Activated T-helper 1 cell treated with anti-CD3 and anti-CD28 coated beads, Interleukin-12 subunit alpha, Interleukin-12 subunit beta, Interleukin-2, Interleukin-4 antibody, amounts not matched to agents 30 ng/mL and 10 ng/mL and 1 ng/mL, durations not matched to agents 14 hours and 24 hours and 36 hours (primary cell): Measurements from ENCODE around the gene GSTA1. TPM values are rescaled to one million over a fixed set of nuclear protein-coding genes. Genes with fewer than 3 reads are reported as not detected.
"Not testable (repeated sequence)": the region's sequence is repeated elsewhere in the genome, so short reads cannot be mapped to it uniquely, and the experiment has no call there.

ENCODE experiments used
- DNase-seq: peaks from one replicate; pipeline ENCODE4 v3.0.0; 2021; ENCODE audit warnings: low spot score
- H3K27ac Mint-ChIP-seq: one replicate; pipeline ENCODE4 v1.8.0; 2021; ENCODE audit warnings: mild to moderate bottlenecking, mixed read lengths
- H3K27me3 Mint-ChIP-seq: one replicate; pipeline ENCODE4 v1.8.0; 2022; ENCODE audit warnings: mild to moderate bottlenecking, moderate library complexity, mixed read lengths; ENCODE audit not compliant: insufficient read depth
- H3K36me3 Mint-ChIP-seq: one replicate; pipeline ENCODE4 v1.8.0; 2021; ENCODE audit warnings: low read depth, mixed read lengths
- H3K4me1 Mint-ChIP-seq: one replicate; pipeline ENCODE4 v1.8.0; 2021; ENCODE audit warnings: low read depth, mixed read lengths
- H3K4me3 Mint-ChIP-seq: one replicate; pipeline ENCODE4 v1.8.0; 2021; ENCODE audit warnings: mild to moderate bottlenecking, moderate library complexity, mixed read lengths
- H3K9me3 Mint-ChIP-seq: one replicate; pipeline ENCODE4 v1.8.0; 2021; ENCODE audit warnings: mixed read lengths
- intact Hi-C: fragments of 100-400 bp; cut with micrococcal nuclease; formaldehyde crosslinking; loops from one replicate; pipeline ENCODE4 v1.15.1; 2024
- total RNA-seq: library from RNA; stranded (reverse); gene quantifications from 2 replicates; pipeline ENCODE4 v1.2.3, GENCODE V29; 2022

Gene GSTA1
- not detected in 2 replicates for total RNA-seq

DNA sequence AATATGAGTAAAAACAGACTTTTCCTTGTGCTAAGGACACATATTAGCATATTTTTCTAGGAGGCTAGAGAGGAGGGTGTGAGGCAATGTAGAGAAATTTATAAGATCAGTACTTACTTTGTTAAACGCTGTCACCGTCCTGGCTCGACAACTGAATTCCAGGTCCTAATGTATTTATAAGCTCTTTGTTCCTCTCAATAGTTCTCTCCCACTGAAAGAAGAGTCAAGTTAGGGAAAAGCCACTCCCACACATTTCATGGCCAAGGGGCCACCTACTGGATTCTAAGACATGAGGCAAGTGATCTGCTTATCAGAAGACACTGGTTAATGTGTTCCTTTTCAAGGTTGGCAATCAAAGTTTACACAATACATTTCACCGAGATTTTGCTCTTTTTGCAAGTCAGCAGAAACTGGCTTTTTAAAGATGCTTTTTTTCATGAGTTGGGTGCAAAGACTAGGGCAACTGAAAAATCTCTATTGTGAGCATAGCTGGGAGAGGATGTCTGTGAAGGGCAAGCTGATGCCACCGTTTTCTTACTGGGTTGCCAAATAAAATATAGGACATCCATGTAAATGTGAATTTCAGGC is at the start of gene GSTA1:
GSTA1 (minus strand) TSS at position 149 of the 588 bp plus-strand sequence. CDS start 4,549 bp downstream, outside the sequence.
- H3K4me1 Mint-ChIP-seq, result not testable (repeated sequence)

DNA sequence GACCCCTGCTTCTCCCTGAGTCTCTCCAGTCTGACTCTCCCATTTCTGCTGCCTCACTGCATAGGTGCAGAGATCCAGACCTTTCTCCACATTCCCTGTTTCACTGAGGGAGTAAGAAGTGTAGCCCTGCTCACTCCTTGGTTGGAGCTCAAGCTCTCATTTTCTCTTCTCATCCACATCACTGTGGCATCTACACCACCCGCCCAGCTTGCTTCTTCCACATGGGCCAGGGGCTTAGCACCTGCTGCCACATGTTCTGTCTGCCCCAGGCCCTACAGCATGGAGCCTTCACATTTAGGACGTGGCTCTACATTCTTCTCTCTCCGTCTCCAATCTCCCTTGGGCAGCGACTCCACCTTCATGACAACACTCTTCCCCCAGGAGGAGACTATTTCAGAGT is 45.5 kb upstream of the GSTA1 start:
- no peak for DNase-seq
- Mint-ChIP-seq H3K27me3 (peaks cover 22% of the 10 kb centered on the region), H3K4me3 (no peak overlapping the region), H3K27ac (no peak overlapping the region), H3K9me3 (no peaks in the 10 kb centered on the region), H3K36me3 (no peaks in the 10 kb centered on the region), H3K4me1 (no peaks in the 10 kb centered on the region)
- intact Hi-C loops, result no loop called here

More for the DNA sequence above, at the start of gene GSTA1:
- H3K4me3 Mint-ChIP-seq, H3K36me3 Mint-ChIP-seq, H3K9me3 Mint-ChIP-seq, H3K27me3 Mint-ChIP-seq, DNase-seq, intact Hi-C loops, H3K27ac Mint-ChIP-seq: not testable (repeated sequence)

DNA sequence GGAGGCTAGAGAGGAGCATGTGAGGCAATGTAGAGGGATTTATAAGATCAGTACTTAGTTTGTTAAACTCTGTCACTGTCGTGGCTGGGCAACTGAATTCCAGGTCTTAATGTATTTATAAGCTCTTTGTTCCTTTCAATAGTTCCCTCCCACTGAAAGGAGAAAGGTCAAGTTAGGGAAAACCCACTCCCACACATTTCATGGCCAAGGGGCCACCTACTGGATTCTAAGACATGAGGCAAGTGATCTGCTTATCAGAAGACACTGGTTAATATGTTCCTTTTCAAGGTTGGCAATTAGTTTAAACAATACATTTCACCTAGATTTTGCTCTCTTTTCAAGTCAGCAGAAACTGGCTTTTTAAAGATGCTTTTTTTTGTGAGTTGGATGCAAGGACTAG is 42.4 kb upstream of the GSTA1 start:
- H3K27ac Mint-ChIP-seq, result no peak overlapping the region
- H3K4me3 Mint-ChIP-seq, result no peak overlapping the region
- no peaks in the 10 kb centered on the region for H3K36me3 Mint-ChIP-seq
- peaks cover 10% of the 10 kb centered on the region for H3K27me3 Mint-ChIP-seq
- intact Hi-C loops, result no loop called here
- no peaks in the 10 kb centered on the region for H3K4me1 Mint-ChIP-seq
- DNase-seq, result no peak
- H3K9me3 Mint-ChIP-seq, result no peaks in the 10 kb centered on the region

DNA sequence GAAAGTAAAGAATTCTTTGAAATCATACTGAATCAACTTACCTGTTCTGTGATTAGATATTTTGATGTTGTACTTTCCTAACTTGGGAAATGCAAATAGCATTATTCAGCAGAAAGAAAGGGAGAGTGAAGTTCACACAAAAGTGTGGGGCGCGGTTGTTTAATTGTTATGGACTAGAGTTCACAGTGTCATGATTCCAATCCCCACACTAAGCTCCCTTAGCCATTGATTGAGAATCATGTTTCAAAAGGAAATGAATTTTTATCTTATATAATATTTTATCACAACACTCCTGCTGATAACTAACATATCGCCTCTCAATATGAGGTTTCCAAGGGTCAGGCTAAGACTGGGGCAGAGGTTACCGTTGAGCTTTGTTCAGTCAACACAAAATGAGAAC is 40.0 kb upstream of the GSTA1 start:
- H3K36me3 Mint-ChIP-seq, result no peaks in the 10 kb centered on the region
- no peaks in the 10 kb centered on the region for H3K9me3 Mint-ChIP-seq
- peaks cover 6% of the 10 kb centered on the region for H3K4me1 Mint-ChIP-seq
- DNase-seq, result no peak
- H3K4me3 Mint-ChIP-seq, result no peak overlapping the region
- intact Hi-C loops, result no loop called here
- no peak overlapping the region for H3K27ac Mint-ChIP-seq
- peaks cover 10% of the 10 kb centered on the region for H3K27me3 Mint-ChIP-seq

DNA sequence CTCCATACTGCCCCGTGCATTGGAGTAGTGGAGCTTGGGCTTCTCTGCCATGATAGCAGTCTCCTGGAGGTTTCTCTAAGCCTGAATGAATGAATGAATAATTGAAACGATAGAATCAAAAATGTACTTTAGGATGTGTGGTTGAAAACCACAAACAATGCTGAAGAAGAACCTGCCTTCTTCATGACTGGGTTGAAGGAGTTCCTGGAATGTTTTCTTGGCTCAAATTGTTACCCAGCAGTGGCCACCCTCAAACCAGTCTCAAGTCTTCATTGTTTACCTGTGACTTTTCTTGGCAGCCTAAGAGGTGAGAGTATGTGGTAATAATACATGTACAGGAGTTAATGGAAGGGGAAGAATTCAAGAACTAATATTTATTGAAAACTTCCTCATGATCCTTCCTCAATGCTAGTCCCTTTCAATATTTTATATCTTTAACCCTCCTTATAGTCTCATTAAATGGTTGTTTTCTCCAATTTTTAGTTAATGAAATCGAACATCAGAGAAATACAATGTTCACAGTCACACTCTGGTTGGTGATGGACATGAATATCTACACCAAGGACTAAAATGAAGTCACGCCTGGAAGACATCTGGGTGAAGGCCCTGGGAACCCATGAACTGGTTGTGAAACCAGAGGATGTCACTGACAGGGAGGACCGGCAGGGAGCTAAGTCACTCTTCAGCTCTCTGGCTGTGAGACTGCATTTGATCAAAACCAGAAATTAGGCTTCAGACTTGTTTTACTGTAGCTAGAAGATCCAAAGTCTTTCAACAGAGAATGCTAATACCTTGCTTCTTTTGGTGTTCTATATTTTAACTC is 37.4 kb upstream of the GSTA1 start, which contains the start of gene GSTA5:
GSTA5 (minus strand) TSS at position 51 of the 823 bp plus-strand sequence.
- H3K4me3 Mint-ChIP-seq, result no peak within 1 kb of the TSS
- intact Hi-C loops, result loop anchor here (2.0 kb wide), 1 partner anchor 42 kb away; no protein-coding TSS in a partner anchor
- peaks cover 6% of the 10 kb centered on the region for H3K4me1 Mint-ChIP-seq
- H3K36me3 Mint-ChIP-seq, result no peaks in the 10 kb centered on the region
- no peaks in the 10 kb centered on the region for H3K9me3 Mint-ChIP-seq
- H3K27me3 Mint-ChIP-seq, result peaks cover 9% of the 10 kb centered on the region
- H3K27ac Mint-ChIP-seq, result no peak within 1 kb of the TSS
- DNase-seq, result no peak

DNA sequence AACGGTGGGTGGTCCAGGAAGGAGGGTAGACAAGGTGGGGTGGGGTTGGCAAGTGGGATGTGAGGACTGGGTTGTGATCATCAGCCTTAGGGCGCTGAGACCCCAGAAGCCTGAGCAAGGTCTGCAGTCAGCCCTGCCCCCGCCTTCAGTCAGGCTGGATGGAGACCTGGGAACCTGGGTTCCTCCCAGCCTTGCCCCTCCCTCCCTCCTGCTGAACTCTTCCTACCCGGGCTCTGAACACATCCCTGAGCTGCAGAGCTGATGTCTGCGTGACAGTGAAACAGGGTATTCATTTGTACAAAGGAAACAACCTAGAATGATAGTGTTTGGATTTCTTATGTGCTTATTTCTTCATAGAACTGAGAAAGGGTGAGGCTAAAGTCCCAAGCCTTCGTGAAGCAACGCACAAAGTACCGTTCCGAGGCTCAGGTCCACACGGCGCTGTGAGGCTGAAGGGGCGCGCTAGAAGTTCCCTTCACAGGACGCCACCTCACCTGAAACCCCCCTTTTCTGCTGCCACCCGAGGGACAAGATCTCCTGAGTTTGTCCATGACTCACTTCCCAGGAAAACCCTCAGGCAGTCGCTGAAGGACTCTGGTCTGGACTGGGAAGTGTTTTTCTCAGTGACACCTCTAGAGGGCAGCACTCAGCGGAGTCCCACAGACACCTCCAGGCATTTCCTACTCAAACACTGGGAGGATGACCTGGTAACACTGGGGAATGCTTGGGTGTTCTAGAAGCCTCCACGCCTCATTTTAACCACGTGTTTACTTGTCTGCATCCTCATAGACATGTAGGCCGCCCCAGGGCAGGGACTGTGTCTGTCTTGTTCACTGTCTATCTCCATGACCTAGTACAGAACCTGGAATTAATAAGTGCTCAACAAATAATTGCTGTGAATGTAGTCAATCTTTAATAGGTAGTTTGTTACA is 35.8 kb upstream of the GSTA1 start:
- intact Hi-C loops, result loop anchor here (2.0 kb wide), 2 partner anchors 43 to 157 kb away; no protein-coding TSS in a partner anchor
- Mint-ChIP-seq H3K36me3 (no peaks in the 10 kb centered on the region), H3K9me3 (no peaks in the 10 kb centered on the region), H3K27me3 (peaks cover 19% of the 10 kb centered on the region), H3K27ac (no peak overlapping the region), H3K4me1 (peaks cover 6% of the 10 kb centered on the region), H3K4me3 (no peak overlapping the region)
- peak; percentile 2 for DNase-seq

DNA sequence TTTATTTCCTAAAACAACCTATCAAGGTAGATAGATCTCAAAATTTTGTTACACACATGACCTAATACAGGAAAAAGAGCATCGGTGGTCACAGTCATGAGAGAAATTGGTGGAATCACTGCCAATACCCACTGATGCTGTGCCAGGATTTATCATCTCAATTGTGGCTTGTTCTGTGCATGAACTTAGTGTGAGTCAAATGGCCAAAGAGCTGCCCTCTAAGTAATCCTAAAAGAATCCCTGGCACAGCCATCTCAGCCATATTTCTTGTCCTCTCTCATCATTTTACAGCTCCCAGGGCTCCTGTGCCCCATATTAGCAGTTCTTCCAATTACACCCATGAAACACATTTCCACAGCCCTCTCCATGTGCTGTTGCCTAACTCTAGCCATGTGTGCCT is 30.9 kb upstream of the GSTA1 start:
- peaks cover 24% of the 10 kb centered on the region for H3K27me3 Mint-ChIP-seq
- H3K27ac Mint-ChIP-seq, result no peak overlapping the region
- H3K36me3 Mint-ChIP-seq, result no peaks in the 10 kb centered on the region
- no peak for DNase-seq
- intact Hi-C loops, result no loop called here
- H3K9me3 Mint-ChIP-seq, result no peaks in the 10 kb centered on the region
- H3K4me1 Mint-ChIP-seq, result peaks cover 1% of the 10 kb centered on the region
- no peak overlapping the region for H3K4me3 Mint-ChIP-seq

DNA sequence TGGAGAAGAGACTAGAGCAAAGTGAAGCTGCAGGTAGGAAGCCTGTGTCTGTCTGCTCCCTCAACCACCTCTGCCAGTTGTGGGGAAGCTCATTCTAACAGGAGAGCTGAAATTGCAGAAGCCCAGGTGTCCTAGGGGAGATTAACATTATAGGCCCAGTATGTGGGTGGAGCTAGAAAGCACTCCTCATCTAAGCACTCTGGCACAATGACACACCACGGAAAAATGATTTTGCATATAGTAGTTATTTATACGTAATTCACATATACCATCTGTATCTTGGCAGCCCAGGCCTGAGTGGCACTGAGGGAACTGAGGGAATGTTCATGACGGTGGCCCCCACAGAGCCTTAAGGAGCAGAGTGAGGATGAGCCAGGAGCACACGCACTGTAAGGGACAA is 27.3 kb upstream of the GSTA1 start:
- H3K4me3 Mint-ChIP-seq, H3K36me3 Mint-ChIP-seq, H3K4me1 Mint-ChIP-seq, DNase-seq, intact Hi-C loops, H3K9me3 Mint-ChIP-seq, H3K27ac Mint-ChIP-seq: not testable (repeated sequence)
- peaks cover 17% of the 10 kb centered on the region for H3K27me3 Mint-ChIP-seq

DNA sequence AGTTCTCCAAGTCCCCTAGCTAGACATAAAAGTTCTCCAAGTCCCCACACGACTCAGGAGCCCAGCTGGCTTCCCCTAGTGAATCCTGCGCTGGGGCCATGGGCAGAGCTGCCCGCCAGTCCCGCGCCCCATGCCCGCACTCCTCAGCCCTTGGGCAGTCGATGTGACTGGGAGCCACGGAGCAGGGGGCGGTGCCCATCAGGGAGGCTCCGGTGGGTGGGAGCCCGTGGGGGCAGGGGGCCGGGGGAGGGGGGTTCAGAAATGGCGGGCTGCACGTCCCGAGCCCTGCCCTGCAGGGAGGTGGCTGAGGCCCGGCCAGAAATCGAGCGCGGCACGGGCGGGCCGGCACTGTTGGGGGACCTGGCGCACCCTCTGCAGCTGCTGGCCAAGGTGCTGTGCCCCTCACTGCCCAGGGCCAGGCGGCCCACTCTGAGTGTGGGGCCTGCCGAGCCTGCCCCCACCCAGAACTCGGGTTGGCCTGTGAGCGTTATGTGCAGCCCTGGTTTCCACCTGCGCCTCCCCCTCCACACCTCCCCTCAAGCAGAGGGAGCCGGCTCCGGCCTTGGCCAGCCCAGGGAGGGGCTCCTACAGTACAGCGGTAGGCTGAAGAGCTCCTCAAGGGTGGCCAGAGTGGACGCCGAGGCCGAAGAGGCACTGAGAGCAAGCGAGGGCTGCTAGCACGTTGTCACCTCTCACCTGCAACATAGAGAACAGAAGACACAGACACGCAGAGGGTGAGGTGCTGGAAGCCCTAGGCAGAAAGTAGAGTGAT is 25.6 kb upstream of the GSTA1 start:
- H3K9me3 Mint-ChIP-seq, result no peaks in the 10 kb centered on the region
- intact Hi-C loops, result no loop called here
- no peak overlapping the region for H3K27ac Mint-ChIP-seq

DNA sequence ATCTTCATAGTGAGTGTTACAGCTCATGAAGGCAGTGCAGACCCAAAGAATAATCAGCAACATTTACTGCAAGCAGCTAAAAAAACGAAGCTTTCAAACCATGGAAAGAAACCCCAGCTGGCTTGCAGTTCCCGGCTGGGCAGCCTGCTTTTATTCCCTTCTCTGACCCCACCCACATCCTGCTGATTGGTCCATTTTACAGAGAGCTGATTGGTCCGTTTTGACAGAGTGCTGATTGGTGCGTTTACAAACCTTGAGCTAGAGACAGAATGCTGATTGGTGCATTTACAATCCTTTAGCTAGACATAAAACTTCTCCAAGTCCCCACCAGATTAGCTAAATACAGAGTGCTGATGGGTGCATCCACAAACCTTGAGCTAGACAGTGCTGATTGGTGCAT is 25.0 kb upstream of the GSTA1 start:
- DNase-seq, H3K27ac Mint-ChIP-seq, intact Hi-C loops, H3K4me3 Mint-ChIP-seq, H3K36me3 Mint-ChIP-seq, H3K4me1 Mint-ChIP-seq, H3K27me3 Mint-ChIP-seq, H3K9me3 Mint-ChIP-seq: not testable (repeated sequence)

More for the DNA sequence above, 25.6 kb upstream of the GSTA1 start:
- no peak for DNase-seq
- Mint-ChIP-seq H3K36me3 (no peaks in the 10 kb centered on the region), H3K4me1 (no peaks in the 10 kb centered on the region), H3K27me3 (peaks cover 10% of the 10 kb centered on the region), H3K4me3 (no peak overlapping the region)

DNA sequence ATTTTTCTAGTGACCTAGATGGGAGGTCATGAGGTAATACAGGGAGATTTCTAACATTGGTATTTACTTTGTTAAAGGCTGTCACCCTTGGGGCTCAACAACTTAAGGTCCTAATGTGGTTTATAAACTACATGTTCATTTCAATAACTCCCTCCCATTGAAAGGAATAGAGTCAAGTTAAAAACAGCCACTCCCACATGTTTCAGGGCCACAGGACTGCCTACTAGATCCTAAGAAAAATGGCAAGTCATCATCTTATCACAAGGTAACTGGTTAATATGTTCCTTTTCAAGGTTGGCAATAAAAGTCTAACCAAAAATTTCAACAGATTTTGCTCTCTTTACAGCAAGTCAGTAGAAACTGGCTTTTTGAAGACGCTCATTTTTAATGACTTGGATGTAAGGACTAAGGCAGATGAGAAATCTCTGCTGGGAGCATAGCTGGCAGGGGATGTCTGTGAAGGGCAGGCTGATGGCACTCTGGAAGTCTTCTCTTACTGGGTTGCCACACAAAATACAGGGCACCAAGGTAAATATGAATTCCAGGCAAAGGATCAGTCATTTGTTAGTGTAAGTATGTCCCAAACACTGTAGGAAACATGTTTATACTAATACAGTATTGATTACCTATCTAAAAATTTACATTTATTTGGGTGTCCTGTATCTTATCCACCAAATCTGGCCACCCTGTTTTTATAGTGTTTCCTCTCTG is 23.6 kb upstream of the GSTA1 start:
- DNase-seq, H3K27me3 Mint-ChIP-seq, H3K36me3 Mint-ChIP-seq, intact Hi-C loops, H3K9me3 Mint-ChIP-seq, H3K4me1 Mint-ChIP-seq, H3K27ac Mint-ChIP-seq, H3K4me3 Mint-ChIP-seq: not testable (repeated sequence)

DNA sequence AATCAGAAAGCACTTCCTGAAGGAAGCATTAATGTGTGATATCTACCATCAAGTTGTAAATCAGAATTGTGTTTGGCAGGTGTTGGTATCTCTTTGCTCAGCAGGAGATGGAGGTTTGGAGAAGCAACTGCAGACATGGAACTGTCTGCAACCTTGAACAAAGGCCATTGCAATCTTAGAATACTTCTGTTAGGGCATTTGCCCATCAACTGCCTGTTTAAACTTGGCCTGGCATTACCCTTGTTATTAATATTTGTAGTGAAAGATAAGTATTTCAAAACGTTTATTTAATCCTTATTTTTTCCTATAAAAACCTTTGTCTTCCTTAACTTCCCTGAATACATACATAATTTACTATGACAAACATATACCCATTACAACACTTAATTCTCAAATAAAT is 22.9 kb upstream of the GSTA1 start:
- Mint-ChIP-seq H3K27ac (no peak overlapping the region), H3K4me3 (no peak overlapping the region), H3K27me3 (peaks cover 3% of the 10 kb centered on the region), H3K36me3 (no peaks in the 10 kb centered on the region), H3K4me1 (no peaks in the 10 kb centered on the region), H3K9me3 (no peaks in the 10 kb centered on the region)
- intact Hi-C loops, result no loop called here
- DNase-seq, result no peak
